ENCODE data around the gene NCOA7. TPM values are rescaled to one million over a fixed set of nuclear protein-coding genes. Genes with fewer than 3 reads are reported as not detected.
A peak's percentile ranks its signal among the peaks of the same experiment; 100 is the strongest.

The NCOA7 gene
- total and polyA plus RNA-seq, 8 donors = 7.4 to 66.7 (median 14.1) TPM

- Histone ChIP-seq H3K27me3 (no peaks in the 10 kb centered on the region), H3K9me3 (no peaks in the 10 kb centered on the region), H3K4me3 (peak overlapping the region in 3 of 4 donors; percentile 85 to 91 (median 89)), H3K4me1 (peaks cover 4 to 25% (median 16%) of the 10 kb centered on the region in 3 donors), H3K36me3 (no peaks in the 10 kb centered on the region), H3K27ac (peak overlapping the region in 2 of 4 donors; percentile 95 to 99)
- FAIRE-seq (no peak), ATAC-seq (peak; percentile 27 to 64 (median 44)), DNase-seq (peak in 1 of 6 donors; percentile 37)
- intact Hi-C loops (cut with DNase I) = loop anchor here in 1 of 3 donors (10.0 kb wide), 1 partner anchor 173 kb away; no protein-coding TSS in a partner anchor
- TF ChIP-seq, protein P1, sequence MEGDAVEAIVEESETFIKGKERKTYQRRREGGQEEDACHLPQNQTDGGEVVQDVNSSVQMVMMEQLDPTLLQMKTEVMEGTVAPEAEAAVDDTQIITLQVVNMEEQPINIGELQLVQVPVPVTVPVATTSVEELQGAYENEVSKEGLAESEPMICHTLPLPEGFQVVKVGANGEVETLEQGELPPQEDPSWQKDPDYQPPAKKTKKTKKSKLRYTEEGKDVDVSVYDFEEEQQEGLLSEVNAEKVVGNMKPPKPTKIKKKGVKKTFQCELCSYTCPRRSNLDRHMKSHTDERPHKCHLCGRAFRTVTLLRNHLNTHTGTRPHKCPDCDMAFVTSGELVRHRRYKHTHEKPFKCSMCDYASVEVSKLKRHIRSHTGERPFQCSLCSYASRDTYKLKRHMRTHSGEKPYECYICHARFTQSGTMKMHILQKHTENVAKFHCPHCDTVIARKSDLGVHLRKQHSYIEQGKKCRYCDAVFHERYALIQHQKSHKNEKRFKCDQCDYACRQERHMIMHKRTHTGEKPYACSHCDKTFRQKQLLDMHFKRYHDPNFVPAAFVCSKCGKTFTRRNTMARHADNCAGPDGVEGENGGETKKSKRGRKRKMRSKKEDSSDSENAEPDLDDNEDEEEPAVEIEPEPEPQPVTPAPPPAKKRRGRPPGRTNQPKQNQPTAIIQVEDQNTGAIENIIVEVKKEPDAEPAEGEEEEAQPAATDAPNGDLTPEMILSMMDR (IDR thresholded peaks at IDR 0.05) = no peak
- WGBS, 2 donors = 19% methylated on average over 4 of the region's 4 CpGs
These were observed 167.1 kb downstream of the NCOA7 start for GRCh38 chr6:125957845-125958244.

DNA sequence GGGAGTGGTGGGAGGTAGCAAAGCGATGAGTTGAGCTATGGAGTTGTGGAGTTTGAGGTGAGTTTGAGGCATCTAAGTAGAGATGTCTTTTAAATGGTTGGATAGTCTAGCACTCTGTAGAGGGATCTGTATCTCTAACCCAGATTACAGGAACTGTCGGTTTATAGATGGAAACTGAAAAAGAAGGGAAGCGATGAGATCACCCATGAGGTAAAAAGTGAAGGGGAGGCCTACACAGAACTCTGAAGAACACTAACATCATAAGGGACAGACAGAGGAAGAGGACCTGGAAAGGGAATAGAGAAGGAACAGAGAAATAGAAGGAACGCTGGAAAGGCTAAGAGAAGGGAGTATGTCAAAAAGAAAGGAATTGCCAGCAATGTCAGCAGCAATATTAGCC, 168.3 kb downstream of the NCOA7 start:
- Histone ChIP-seq H3K27me3 (no peaks in the 10 kb centered on the region), H3K9me3 (no peaks in the 10 kb centered on the region), H3K4me1 (peaks cover 4 to 34% (median 16%) of the 10 kb centered on the region in 3 donors), H3K4me3 (no peak overlapping the region), H3K27ac (peak overlapping the region in 1 of 4 donors; percentile 99), H3K36me3 (no peaks in the 10 kb centered on the region)
- TF ChIP-seq, protein P1 (IDR thresholded peaks at IDR 0.05) = no peak
- WGBS, 2 donors = 79 to 84% methylated on average over 4 of the region's 4 CpGs
- FAIRE-seq (no peak), ATAC-seq (no peak), DNase-seq (no peak)
- intact Hi-C loops (cut with DNase I) = loop anchor here in 1 of 3 donors (10.0 kb wide), 1 partner anchor 174 kb away; no protein-coding TSS in a partner anchor

DNA sequence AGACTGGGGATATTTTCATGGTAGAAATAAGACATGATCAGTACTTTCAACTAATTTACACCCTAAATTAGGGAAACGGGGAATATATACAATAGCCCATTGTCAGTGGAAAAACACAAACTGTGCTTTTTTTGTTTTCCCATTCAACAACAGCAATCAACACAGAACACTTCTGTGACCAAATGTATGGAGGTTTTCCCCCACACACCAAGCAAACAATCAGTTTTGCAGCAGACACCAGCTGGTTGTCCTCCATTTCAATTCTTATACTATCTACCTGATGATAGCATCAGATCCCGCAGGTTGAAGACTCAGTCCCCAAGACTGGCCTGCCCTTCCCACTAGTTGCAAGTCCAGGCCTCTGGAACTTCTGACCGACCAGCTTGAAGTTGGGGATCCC, 170.4 kb downstream of the NCOA7 start:
- H3K9me3 ChIP-seq = no peaks in the 10 kb centered on the region
- FAIRE-seq (no peak), ATAC-seq (no peak), DNase-seq (no peak)
- no peak overlapping the region for H3K27ac ChIP-seq
- peaks cover 2 to 36% (median 16%) of the 10 kb centered on the region in 3 donors for H3K4me1 ChIP-seq
- H3K4me3 ChIP-seq = no peak overlapping the region
- TF ChIP-seq, protein P1 (IDR thresholded peaks at IDR 0.05) = no peak
- no peaks in the 10 kb centered on the region for H3K36me3 ChIP-seq
- H3K27me3 ChIP-seq = no peaks in the 10 kb centered on the region
- 77 to 82% methylated on average over 3 of the region's 3 CpGs for WGBS, 2 donors
- intact Hi-C loops (cut with DNase I) = no loop called here

DNA sequence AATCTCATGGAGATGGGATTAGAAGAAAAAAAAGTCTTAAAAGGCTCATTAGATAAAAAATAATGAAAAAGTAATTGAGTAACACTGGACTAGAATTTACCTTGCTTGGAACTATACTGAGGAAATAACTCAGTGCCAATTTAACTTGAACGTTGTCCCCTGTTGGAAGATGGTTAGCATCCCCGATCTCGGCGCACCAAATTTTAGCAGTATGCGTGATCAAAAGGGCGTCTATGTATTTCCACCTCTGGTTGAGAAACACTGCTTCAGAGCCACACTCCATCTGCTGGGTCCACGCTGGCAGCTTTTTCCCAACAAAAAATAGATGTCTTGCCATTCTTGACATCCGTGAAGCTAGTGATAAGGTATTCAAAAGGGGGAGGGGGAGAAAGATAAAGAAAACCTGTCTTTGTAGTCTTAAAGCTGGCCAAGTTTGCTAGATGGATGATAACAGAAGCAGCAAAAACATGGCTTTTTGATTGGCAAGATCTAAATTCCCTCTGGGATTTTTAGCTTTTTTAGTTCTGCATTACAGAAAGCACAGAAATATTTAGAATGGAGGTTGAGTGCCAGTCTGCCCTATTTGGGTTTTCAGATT, 172.2 kb downstream of the NCOA7 start:
- DNase-seq (no peak), ATAC-seq (no peak), FAIRE-seq (no peak)
- no peaks in the 10 kb centered on the region for H3K36me3 ChIP-seq
- peaks cover 0 to 32% (median 10%) of the 10 kb centered on the region in 3 donors for H3K4me1 ChIP-seq
- no peak overlapping the region for H3K27ac ChIP-seq
- TF ChIP-seq, protein P1 (IDR thresholded peaks at IDR 0.05) = no peak
- intact Hi-C loops (cut with DNase I) = no loop called here
- H3K4me3 ChIP-seq = no peak overlapping the region
- no peaks in the 10 kb centered on the region for H3K9me3 ChIP-seq
- 70 to 72% methylated on average over 8 of the region's 8 CpGs for WGBS, 2 donors
- H3K27me3 ChIP-seq = no peaks in the 10 kb centered on the region

- no peaks in the 10 kb centered on the region for H3K9me3 ChIP-seq
- intact Hi-C loops (cut with DNase I) = no loop called here
- TF ChIP-seq, protein P1 (IDR thresholded peaks at IDR 0.05) = no peak
- DNase-seq (no peak), FAIRE-seq (no peak), ATAC-seq (no peak)
- 64 to 68% methylated on average over 2 of the region's 2 CpGs for WGBS, 2 donors
- H3K27ac ChIP-seq = no peak overlapping the region
- H3K4me3 ChIP-seq = no peak overlapping the region
- no peaks in the 10 kb centered on the region for H3K36me3 ChIP-seq
- H3K27me3 ChIP-seq = no peaks in the 10 kb centered on the region
- H3K4me1 ChIP-seq = peaks cover 0 to 23% (median 4%) of the 10 kb centered on the region in 3 donors
These were observed 173.1 kb downstream of the NCOA7 start for GRCh38 chr6:125963817-125964216.

All from pancreas (tissue), 10 donors.